Glutamatergic neuron (in vitro differentiated cells): ENCODE measurements around the gene CERS1. TPM values are rescaled to one million over a fixed set of nuclear protein-coding genes. Genes with fewer than 3 reads are reported as not detected.
A peak's percentile ranks its signal among the peaks of the same experiment; 100 is the strongest.

Experiments
- DNase-seq: peaks from one replicate; pipeline ENCODE4 v3.0.0; 2022
- H3K27ac Mint-ChIP-seq: one replicate; pipeline ENCODE4 v1.8.0; 2020; ENCODE audit warnings: mild to moderate bottlenecking, mixed read lengths, inconsistent platforms; ENCODE audit not compliant: unreplicated experiment
- H3K27me3 Mint-ChIP-seq: one replicate; pipeline ENCODE4 v1.8.0; 2020; ENCODE audit warnings: mild to moderate bottlenecking, moderate library complexity, mixed read lengths, inconsistent platforms; ENCODE audit not compliant: unreplicated experiment
- H3K36me3 Mint-ChIP-seq: one replicate; pipeline ENCODE4 v1.8.0; 2020; ENCODE audit warnings: mild to moderate bottlenecking, mixed read lengths, inconsistent platforms; ENCODE audit not compliant: unreplicated experiment
- H3K4me1 Mint-ChIP-seq: one replicate; pipeline ENCODE4 v1.8.0; 2020; ENCODE audit warnings: mild to moderate bottlenecking, low read depth, mixed read lengths, inconsistent platforms; ENCODE audit not compliant: unreplicated experiment
- H3K4me3 Mint-ChIP-seq: one replicate; pipeline ENCODE4 v1.8.0; 2020; ENCODE audit warnings: mild to moderate bottlenecking, mixed read lengths, inconsistent platforms; ENCODE audit not compliant: unreplicated experiment
- H3K9me3 Mint-ChIP-seq: one replicate; pipeline ENCODE4 v1.8.0; 2020; ENCODE audit warnings: mild to moderate bottlenecking, moderate library complexity, mixed read lengths, inconsistent platforms; ENCODE audit not compliant: unreplicated experiment
- total RNA-seq: library from RNA; stranded (reverse); fragmentation: NEBNext Ultra II Directional; extraction: Animal tissue kit (Norgen Biotek cat#: 25700); gene quantifications from one replicate; pipeline ENCODE4 v1.2.1, GENCODE V29; 2021; ENCODE audit not compliant: unreplicated experiment
- TF ChIP-seq, protein P1 (sequence below): fragments of 200-600 bp; sonication (generic); IDR thresholded peaks from one replicate; pipeline ENCODE4 v1.5.0; 2021; ENCODE audit not compliant: partially characterized antibody, unreplicated experiment

CERS1 gene
- total RNA-seq, 1 donor from 2014 or later, result 15.3 TPM

DNA sequence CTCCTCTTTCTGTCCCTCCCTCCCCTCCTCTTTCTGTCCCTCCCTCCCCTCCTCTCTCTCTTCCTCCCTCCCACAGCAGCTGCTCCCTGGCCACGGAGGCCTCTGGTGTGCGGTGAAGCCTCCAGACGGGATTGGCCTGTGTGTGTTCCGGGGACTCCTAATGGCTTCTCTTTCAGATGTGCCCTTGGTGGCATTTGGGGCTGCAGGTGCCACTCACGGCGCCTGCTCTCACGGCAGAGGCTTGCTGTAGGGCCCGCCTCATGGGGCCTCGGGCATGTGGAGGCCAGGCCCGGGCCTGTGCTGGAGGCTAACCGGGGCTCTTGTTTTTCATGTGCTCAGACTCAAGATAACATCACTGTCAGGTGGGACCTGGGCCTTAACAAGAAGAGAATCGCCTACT lies 43.3 kb downstream of the CERS1 start:
- peaks cover 25% of the 10 kb centered on the region for H3K4me1 Mint-ChIP-seq
- no peak overlapping the region for H3K4me3 Mint-ChIP-seq
- H3K36me3 Mint-ChIP-seq, result no peaks in the 10 kb centered on the region
- H3K9me3 Mint-ChIP-seq, result peaks cover 1% of the 10 kb centered on the region
- no peak for DNase-seq
- TF ChIP-seq, protein P1, sequence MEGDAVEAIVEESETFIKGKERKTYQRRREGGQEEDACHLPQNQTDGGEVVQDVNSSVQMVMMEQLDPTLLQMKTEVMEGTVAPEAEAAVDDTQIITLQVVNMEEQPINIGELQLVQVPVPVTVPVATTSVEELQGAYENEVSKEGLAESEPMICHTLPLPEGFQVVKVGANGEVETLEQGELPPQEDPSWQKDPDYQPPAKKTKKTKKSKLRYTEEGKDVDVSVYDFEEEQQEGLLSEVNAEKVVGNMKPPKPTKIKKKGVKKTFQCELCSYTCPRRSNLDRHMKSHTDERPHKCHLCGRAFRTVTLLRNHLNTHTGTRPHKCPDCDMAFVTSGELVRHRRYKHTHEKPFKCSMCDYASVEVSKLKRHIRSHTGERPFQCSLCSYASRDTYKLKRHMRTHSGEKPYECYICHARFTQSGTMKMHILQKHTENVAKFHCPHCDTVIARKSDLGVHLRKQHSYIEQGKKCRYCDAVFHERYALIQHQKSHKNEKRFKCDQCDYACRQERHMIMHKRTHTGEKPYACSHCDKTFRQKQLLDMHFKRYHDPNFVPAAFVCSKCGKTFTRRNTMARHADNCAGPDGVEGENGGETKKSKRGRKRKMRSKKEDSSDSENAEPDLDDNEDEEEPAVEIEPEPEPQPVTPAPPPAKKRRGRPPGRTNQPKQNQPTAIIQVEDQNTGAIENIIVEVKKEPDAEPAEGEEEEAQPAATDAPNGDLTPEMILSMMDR, result no peak
- H3K27me3 Mint-ChIP-seq, result peaks cover 3% of the 10 kb centered on the region
- H3K27ac Mint-ChIP-seq, result no peak overlapping the region

DNA sequence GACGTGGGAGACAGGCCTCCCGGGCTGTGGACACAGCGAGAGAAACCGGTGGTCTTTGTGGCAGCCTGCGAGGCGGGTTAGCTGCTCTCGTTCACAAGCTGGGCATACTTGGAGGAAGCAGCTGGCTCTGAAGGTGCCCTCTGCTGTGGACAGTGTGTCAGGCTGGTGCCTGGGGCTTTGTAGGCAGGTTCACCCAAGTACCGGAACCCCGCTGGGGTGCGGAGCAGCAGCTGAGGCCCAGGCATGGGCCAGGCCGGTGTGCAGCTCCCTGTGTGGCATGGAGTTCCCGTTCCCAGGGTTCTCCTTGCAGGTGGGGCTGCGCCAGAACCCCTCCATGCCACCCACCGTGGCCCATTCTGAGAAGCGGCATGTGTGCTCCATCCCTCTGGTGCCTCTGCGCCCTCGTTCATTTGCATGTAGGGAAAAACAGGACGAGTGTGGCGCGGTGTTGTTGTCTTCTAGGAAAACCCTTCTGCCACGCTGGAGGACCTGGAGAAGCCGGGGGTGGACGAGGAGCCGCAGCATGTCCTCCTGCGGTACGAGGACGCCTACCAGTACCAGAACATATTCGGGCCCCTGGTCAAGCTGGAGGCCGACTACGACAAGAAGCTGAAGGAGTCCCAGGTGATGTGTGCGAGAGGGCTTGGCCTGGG lies 44.2 kb downstream of the CERS1 start:
- peaks cover 30% of the 10 kb centered on the region for H3K4me1 Mint-ChIP-seq
- H3K9me3 Mint-ChIP-seq, result peaks cover 3% of the 10 kb centered on the region
- no peaks in the 10 kb centered on the region for H3K36me3 Mint-ChIP-seq
- peaks cover 3% of the 10 kb centered on the region for H3K27me3 Mint-ChIP-seq
- DNase-seq, result no peak
- no peak overlapping the region for H3K4me3 Mint-ChIP-seq
- H3K27ac Mint-ChIP-seq, result no peak overlapping the region
- TF ChIP-seq, protein P1, result no peak

- H3K36me3 Mint-ChIP-seq, result no peaks in the 10 kb centered on the region
- H3K4me3 Mint-ChIP-seq, result no peak overlapping the region
- H3K9me3 Mint-ChIP-seq, result peaks cover 3% of the 10 kb centered on the region
- TF ChIP-seq, protein P1, result no peak
- H3K27me3 Mint-ChIP-seq, result peaks cover 3% of the 10 kb centered on the region
- no peak overlapping the region for H3K27ac Mint-ChIP-seq
- DNase-seq, result no peak
- H3K4me1 Mint-ChIP-seq, result peaks cover 33% of the 10 kb centered on the region
Measured at GRCh38 chr19:18850471-18851375, 45.2 kb downstream of the CERS1 start.

DNA sequence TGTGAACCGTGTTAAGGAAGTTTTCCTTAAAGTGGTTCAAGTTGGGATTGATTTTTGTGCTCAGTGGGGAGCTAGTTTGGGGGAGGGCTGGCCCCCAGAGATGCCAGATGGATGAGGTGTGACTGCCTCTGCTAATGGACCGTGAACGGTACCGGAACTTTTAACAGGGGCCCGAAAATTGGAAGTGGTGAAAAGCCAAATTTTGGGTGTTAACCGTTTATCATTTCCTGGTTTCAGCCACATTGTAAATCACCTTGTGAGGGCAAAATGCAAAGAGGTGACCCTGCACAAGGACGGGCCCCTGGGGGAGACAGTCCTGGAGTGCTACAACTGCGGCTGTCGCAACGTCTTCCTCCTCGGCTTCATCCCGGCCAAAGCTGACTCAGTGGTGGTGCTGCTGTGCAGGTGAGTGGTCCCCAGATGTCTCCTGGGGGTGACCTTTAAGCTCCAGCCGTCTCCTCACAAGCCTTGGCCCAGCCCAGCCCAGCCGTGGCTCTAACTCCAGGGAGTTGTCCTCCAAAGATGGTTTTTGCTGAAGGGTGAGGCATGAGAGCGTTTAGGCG lies 46.0 kb downstream of the CERS1 start:
- TF ChIP-seq, protein P1, result no peak
- no peak for DNase-seq
- Mint-ChIP-seq H3K9me3 (peaks cover 2% of the 10 kb centered on the region), H3K4me3 (peak overlapping the region; percentile 36), H3K36me3 (no peaks in the 10 kb centered on the region), H3K27ac (peak overlapping the region; percentile 23), H3K4me1 (peaks cover 36% of the 10 kb centered on the region), H3K27me3 (peaks cover 1% of the 10 kb centered on the region)
